ENCODE data around the gene CRADD. TPM values are rescaled to one million over a fixed set of nuclear protein-coding genes. Genes with fewer than 3 reads are reported as not detected.
"Not testable (repeated sequence)": the region's sequence is repeated elsewhere in the genome, so short reads cannot be mapped to it uniquely, and the experiment has no call there.

The CRADD gene
- 10.0 and 13.1 TPM in 2 replicates for total RNA-seq

DNA sequence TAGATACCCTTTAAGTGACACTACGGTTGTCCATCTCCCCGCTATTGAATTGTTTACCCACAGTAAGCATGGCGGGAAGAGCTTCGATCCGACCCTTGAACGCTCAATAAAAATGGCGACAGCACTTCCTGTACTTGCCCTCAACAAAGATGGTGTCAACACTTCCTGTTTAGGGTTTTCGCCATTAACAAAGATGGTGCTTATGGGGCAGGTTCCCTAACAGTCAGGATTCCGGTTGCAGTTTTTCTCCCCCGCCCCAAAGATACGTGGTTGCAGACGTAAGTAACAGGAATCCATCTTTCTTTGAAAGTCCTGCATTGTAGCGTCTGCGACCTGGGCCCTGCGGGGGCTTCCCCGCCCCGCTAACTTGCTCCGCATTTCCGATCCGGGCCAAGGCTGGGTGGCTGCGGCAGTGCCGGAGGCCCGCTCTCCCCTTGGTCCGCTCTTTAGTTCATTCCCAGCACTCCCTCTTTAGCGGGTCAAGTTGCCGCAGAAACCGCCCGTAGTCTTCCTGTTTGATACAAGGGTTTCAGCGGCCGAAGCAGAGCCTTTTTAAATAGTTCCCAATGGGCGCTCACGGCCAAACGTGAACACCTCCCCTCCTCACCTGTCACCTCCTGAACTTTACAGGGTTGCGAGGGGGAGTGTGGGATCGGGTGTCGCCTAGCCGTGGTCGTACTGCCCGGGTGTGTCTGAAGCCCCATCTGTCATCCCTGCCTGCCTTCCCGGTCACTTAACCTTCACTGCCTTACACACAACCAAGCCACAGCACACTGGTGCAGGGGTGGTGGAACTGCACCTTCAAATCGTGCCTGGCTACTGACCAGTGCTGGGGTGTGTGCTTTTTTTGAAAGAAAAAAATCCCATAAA is at the start of gene CRADD:
Gene CRADD (plus strand): TSS at position 181 of the 870 bp plus-strand sequence.
- intact Hi-C loops (cut with micrococcal nuclease): loop anchor here (1.0 to 10.0 kb wide), 19 partner anchors 65 to 1539 kb away; partner anchors contain the start of genes BTG1, EEA1, FGD6 and MRPL42

DNA sequence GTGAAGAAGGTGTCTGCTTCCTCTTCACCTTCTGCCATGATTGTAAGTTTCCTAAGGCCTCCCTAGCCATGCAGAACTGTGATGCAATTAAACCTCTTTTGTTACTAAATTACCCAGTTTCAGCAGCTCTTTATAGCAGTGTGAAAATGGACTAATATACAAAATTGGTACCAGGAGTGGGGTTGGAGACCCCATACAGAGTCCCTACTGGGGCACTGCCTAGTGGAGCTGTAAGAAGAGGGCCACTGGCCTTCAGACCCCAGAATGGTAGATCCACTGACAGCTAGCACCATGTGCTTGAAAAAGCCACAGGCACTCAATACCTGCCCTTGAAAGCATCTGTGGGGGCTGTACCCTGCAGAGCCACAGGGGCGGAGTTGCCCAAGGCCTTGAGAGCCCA is 44.8 kb upstream of the CRADD start:
- intact Hi-C loops (cut with micrococcal nuclease): no loop called here

DNA sequence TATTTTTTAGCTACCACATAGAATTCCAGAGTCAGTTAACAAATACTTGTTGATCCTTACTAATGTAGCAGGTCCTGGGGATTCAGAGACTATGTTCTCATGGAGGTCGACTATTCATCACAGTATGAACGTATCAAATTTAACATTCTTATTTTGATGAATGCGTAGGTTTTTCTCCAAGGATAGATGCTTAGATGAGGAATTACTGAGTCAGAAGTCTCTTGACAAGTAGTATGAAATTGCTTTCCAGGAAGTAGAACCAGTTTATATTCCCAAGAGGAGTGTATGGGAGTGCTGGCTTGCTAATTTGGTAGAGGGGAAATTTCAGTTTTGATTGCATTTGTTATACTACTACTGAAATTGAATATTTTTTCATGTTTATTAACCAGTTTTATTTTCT is 42.8 kb upstream of the CRADD start:
- intact Hi-C loops (cut with micrococcal nuclease): no loop called here

- intact Hi-C loops (cut with micrococcal nuclease): no loop called here
Observed at GRCh38 chr12:93636708-93637107, 40.5 kb upstream of the CRADD start.

DNA sequence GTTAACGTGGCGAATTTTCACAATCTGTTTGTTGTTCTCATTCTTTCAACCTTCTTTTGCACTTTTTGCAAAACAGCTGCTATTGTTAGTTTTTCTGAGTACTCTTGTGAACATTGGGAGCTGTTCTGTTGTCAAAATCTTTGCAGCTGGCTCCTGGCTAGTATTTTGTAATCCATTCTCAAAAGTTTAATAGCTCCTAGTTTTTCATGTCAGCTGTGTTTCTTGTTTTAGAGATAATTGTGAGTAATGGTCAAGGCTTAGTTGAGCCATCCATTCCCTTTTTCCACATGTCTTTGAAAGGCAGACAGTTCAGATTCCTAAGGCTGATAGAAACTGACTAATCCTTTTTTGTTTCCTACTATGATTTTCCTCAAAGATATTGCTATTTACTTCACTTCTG is 39.1 kb upstream of the CRADD start:
- intact Hi-C loops (cut with micrococcal nuclease): no loop called here

- intact Hi-C loops (cut with micrococcal nuclease): no loop called here
Observed at GRCh38 chr12:93638954-93639353, 38.2 kb upstream of the CRADD start.

GRCh38 chr12:93639406-93639805 is 37.8 kb upstream of the CRADD start:
- intact Hi-C loops (cut with micrococcal nuclease): no loop called here

- intact Hi-C loops (cut with micrococcal nuclease): not testable (repeated sequence)
Observed at GRCh38 chr12:93641380-93641779, 35.8 kb upstream of the CRADD start.

DNA sequence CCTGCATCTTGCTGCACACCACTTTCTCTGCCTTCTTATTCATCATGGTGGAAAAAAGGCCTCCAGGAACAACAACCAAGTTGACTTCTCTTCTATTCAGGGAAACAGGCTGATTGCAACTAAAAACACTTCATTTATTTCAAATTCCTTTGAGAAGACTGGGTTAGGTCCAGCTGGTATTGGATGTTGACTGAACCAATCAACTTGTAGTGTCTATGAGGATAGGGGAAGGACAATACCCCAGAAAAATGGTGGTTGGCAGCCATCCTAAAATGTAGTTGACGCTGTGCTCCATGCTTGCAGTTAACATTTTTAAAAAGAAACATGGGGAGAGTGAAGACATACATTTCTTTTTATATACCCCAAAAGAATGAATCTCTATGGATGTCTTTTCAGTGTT is 34.4 kb upstream of the CRADD start:
- intact Hi-C loops (cut with micrococcal nuclease): no loop called here

DNA sequence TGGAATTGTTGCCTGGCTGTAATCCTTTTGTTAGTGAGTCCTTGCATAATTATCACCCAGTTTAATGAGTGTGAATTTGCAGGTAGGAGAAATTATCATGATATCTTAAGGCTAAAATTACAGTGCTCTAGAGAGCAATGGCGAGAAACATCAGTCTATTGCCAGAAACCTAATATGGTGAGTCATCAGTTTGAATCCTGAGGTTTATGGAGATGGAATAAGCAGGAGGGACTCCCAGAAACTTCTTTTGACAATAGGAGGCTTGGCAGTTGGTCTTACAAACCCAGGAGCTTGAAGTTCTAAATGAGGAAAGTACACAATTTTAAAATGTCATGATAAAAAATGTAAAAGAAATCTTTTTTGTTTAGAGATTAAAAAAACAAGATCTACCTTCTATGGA is 31.5 kb upstream of the CRADD start:
- intact Hi-C loops (cut with micrococcal nuclease): no loop called here

DNA sequence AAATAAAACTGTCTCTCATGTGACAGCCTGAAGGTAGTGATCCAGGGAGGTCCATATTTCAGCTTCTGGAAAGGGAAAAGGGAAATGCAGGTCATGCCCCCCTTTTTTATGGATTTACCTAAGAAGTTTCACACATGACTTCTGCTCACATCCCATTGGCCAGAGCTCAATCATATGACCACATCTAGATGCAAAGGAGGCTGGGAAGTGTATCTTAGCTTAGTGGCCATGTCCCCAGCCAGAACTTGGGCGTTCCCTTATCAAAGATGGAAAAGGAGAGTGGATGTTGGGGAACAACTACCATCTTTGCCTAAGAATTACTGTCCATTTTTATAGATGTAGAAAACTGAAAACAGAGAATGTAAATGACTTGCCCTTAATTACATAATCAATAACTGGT is 26.5 kb upstream of the CRADD start:
- intact Hi-C loops (cut with micrococcal nuclease): no loop called here

- intact Hi-C loops (cut with micrococcal nuclease): no loop called here
Observed at GRCh38 chr12:93653079-93653478, 24.1 kb upstream of the CRADD start.

DNA sequence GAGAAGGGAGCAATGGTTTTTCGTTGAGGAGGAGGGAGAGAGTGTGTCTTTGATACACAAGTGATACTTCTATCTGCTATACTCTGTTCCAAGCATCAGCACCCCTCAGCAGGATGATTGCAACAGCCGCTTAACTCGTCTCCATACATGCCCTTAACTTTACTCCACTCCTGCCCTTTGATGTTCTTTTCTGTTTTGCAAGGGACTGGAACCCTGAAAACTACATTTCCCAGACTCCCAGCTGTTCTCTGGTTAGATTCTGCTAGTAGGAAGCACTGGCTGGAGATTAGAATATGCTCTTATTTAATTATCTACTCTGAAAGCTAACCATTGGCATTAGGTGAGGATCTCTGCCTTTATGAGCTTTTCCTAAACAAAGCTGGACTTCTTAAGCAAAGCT is 23.5 kb upstream of the CRADD start:
- intact Hi-C loops (cut with micrococcal nuclease): no loop called here

DNA sequence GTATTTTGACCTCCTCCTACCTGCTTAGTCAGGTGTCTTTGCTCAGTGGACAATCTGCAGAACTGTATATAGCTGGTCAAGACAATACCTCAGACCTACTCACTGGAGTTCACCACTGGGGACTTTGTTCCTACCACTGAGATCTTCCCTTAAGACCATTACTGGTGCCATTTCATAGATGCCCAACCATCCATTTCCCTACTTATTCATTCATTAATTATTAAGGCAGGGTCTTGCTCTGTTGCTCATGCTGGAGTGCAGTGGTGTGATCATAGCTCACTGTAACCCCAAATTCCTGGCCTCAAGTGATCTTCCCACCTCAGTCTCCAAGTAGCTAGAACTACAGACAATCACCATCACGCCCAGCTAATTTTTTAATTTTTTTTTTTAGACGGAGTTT is 22.8 kb upstream of the CRADD start:
- intact Hi-C loops (cut with micrococcal nuclease): no loop called here

- intact Hi-C loops (cut with micrococcal nuclease): no loop called here
Observed at GRCh38 chr12:93657071-93657470, 20.1 kb upstream of the CRADD start.

DNA sequence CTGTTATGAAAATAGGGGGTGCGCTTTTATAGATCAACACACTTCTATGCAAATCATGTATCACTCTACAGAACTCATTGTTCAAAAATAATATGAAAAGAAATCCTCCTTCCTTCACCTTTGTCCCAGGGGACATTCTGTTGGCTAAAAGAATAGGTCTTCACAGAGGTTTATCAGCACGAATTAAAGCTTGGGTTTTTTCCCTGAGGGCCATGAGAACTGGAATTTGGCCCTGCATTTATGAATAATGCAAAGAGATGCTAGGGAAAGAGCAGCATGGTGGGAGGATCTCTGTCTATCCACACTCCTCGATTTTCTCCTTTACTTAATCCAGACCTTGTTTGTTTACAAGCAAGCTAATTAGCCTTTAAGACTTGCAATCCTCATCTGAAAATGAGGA is 16.2 kb upstream of the CRADD start:
- intact Hi-C loops (cut with micrococcal nuclease): no loop called here

DNA sequence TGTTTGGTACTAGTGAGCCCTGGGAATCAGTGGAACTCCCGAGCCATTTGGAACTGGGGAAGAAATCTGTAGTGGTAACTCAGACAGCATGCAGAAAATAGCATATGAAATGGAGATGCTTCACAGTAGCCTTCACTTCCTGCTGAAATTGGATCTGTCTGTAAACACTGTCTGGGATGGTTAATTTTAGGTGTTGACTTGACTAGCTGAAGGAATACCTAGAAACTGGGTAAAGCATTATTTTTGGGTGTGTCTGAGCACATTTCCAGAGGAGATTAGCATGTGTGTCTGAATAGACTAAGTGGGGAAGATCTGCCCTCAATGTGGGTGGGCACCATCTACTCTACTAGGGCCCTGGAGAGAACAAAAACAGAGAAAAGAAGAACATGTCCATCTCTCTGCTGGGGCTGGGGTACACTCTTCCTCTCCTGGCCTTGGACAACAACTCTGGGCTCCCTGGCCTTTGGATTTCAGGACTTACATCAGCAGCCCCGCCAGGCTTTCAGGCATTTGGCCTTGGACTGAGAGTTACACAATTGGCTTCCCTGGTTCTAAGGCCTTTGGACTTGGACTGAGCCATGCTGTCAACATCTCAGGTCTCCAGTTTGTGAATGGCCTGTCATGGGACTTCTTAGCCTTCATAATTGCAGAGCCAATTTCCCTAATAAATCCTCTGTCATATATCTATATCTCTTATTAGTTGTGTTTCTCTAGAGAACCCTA is 14.0 kb upstream of the CRADD start:
- intact Hi-C loops (cut with micrococcal nuclease): no loop called here

- intact Hi-C loops (cut with micrococcal nuclease): no loop called here
Observed at GRCh38 chr12:93663729-93664084, 13.5 kb upstream of the CRADD start.

DNA sequence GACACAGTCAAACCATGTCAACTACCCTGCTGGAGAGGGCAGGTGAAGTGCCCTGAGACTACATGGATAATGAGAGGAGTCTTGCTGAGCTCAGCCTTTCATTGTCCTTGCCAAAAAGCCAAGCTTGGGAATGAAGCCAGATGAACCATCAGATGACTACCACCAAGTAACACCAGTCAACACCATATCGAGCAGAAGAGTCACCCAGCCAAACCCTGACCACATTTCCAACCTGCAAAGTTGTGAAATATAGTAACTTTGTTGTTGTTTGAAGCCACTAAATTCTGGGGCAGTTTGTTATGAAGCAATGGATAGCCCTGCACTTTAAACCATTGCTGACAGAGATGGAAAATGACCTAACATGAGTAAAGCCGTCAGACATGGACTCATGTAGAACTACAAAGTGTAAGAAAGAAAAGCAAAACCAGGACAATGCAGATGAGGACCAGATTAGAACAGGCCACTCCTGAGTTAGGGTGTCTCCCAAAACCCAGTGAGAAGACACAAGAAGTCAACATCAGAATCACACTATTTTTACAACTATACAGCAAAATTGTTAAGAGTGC is 12.5 kb upstream of the CRADD start:
- intact Hi-C loops (cut with micrococcal nuclease): no loop called here

DNA sequence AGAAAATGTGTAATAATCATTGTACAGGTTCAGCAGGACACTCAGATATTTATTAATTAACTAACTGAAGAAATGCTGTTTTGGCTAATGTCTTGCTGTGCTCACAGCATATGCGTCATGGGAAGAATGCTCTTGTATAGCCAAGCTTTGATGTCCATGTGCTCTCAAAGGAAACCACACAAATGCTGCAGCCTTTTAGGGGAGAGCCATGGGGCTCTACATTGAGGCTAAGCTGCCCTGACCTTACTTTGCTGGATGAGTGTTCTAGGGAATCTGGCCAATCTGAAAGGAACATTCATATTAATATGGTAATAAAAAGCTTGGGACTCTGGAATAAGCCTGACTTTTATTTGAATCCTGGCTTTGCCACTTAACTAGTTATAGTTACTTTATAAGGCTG is 9.5 kb upstream of the CRADD start:
- intact Hi-C loops (cut with micrococcal nuclease): no loop called here

DNA sequence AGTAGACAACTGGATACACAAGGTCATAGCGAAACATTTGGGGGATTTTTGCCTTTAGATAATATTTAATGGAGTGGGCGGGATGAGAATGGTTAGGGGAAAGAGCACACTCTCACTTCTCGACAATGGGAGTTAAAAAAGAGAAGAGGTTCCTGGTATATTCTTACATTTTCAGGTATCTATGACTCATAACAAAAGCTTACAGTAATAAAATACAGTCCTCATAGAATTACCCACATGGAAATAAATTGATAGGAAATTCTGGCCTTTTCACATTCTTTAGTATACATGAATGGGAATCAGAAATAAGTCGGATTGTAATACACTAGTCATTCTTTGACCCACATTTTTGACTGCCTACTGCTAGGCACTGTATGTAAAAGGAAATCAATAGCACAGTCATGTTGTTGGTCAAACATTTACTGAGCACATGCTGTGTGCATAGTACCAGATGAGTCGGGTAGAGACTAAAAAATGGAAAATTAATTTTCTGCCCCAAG is 8.2 kb upstream of the CRADD start:
- intact Hi-C loops (cut with micrococcal nuclease): no loop called here

- intact Hi-C loops (cut with micrococcal nuclease): no loop called here
Observed at GRCh38 chr12:93669452-93669851, 7.7 kb upstream of the CRADD start.
